HUES6 (cell line): ENCODE results near the gene FSD2.

Experiments used
- H3K27ac ChIP-seq: 2 replicates; pipeline ENCODE4 v1.7.0; 2013; ENCODE audit warnings: low read depth, mild to moderate bottlenecking, low read length, inconsistent platforms
- H3K27me3 ChIP-seq: 2 replicates; pipeline ENCODE4 v1.6.1; 2013; ENCODE audit warnings: low read length; ENCODE audit not compliant: control insufficient read depth, insufficient read depth
- H3K36me3 ChIP-seq: 2 replicates; pipeline ENCODE4 v1.6.1; 2013; ENCODE audit warnings: low read length; ENCODE audit not compliant: control insufficient read depth, insufficient read depth
- H3K4me1 ChIP-seq: 2 replicates; pipeline ENCODE4 v1.6.1; 2013; ENCODE audit warnings: low read length; ENCODE audit not compliant: control insufficient read depth, insufficient read depth
- H3K4me3 ChIP-seq: 2 replicates; pipeline ENCODE4 v1.5.1; 2013; ENCODE audit warnings: low read depth, low read length
- H3K9ac ChIP-seq: one replicate; pipeline ENCODE4 v1.6.1; 2013; ENCODE audit warnings: mild to moderate bottlenecking, low read length
- H3K9me3 ChIP-seq: 2 replicates; pipeline ENCODE4 v1.6.1; 2013; ENCODE audit warnings: low read depth, low read length; ENCODE audit not compliant: control insufficient read depth, insufficient read depth

The FSD2 gene

GRCh38 chr15:82809308-82810060, 3.6 kb upstream of the FSD2 start, which contains the start of gene WHAMM:
Gene WHAMM (plus strand): TSS chr15:82809628. CDS start chr15:82809727, 99 bp downstream.
- no peaks in the 10 kb centered on the region for H3K9me3 ChIP-seq
- H3K27ac ChIP-seq: peak within 1 kb of the TSS; percentile 56; the same call in 1 of the 2 replicates
- peaks cover 8% of the 10 kb centered on the region for H3K36me3 ChIP-seq
- H3K4me3 ChIP-seq: peak within 1 kb of the TSS; percentile 99
- H3K4me1 ChIP-seq: peaks cover 3% of the 10 kb centered on the region; the same call in 1 of the 2 replicates
- no peaks in the 10 kb centered on the region for H3K27me3 ChIP-seq
- peak within 1 kb of the TSS; percentile 82 for H3K9ac ChIP-seq

DNA sequence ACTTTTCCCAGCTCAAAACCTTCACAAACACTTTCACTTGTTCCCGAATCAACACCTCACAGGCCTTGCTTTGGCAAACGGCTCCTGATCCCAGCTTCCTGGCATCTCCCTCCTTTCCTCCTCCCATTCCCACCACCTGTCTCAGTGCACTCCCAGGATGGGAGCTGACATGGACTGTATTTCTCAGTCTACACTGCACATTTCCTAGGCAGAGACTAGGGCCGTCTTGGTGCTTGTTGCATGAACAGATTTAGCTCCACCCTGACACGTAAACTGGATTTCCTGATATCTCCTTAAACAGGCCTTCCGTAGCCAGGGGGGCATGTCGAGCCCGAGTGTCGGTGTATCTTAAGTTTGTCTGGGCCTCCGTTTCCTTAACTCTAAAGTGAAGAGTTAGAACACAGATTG, 2.8 kb upstream of the FSD2 start:
- Histone ChIP-seq H3K4me3 (0 out of 2 replicates have a peak overlapping the region, but pooled peaks have one; percentile 99), H3K4me1 (peaks cover 3% of the 10 kb centered on the region; the same call in 1 of the 2 replicates), H3K36me3 (0 out of 2 replicates have a peak, but pooled peaks cover 2% of the 10 kb centered on the region), H3K27me3 (no peaks in the 10 kb centered on the region), H3K9ac (no peak overlapping the region), H3K27ac (no peak overlapping the region), H3K9me3 (no peaks in the 10 kb centered on the region)

GRCh38 chr15:82807920-82808633, 2.2 kb upstream of the FSD2 start:
- peaks cover 3% of the 10 kb centered on the region; the same call in 1 of the 2 replicates for H3K4me1 ChIP-seq
- no peaks in the 10 kb centered on the region for H3K36me3 ChIP-seq
- H3K9me3 ChIP-seq: no peaks in the 10 kb centered on the region
- H3K27me3 ChIP-seq: peaks cover 3% of the 10 kb centered on the region; the same call in 1 of the 2 replicates
- H3K9ac ChIP-seq: no peak overlapping the region
- no peak overlapping the region for H3K4me3 ChIP-seq
- no peak overlapping the region for H3K27ac ChIP-seq

DNA sequence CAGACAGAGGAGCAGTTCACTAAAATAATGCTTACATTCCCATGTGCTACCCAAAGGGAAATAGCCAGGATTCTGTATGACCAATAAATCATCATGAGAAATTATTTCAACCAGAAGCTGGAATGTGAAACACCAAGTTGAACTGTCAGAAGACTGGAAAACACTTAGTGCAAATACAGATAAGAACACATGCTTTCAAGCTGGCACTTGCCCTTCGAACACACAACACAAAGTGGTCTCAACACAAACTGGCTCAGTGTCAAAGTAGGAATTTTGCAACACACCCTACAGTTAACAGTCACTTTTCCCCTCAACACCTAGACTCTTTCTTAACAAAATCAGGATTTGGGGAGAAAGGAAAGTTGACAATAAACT, 1.3 kb downstream of the FSD2 start:
- H3K27ac ChIP-seq: no peak overlapping the region

GRCh38 chr15:82803793-82804574, 1.9 kb downstream of the FSD2 start:
- Histone ChIP-seq H3K4me1 (peaks cover under 1% of the 10 kb centered on the region; the same call in 1 of the 2 replicates), H3K9ac (no peak overlapping the region), H3K4me3 (no peak overlapping the region), H3K36me3 (no peaks in the 10 kb centered on the region), H3K27ac (no peak overlapping the region), H3K9me3 (no peaks in the 10 kb centered on the region), H3K27me3 (peaks cover 31% of the 10 kb centered on the region)

More for the DNA sequence above, 1.3 kb downstream of the FSD2 start:
- H3K4me1 ChIP-seq: peaks cover 3% of the 10 kb centered on the region; the same call in 1 of the 2 replicates
- H3K27me3 ChIP-seq: peaks cover 31% of the 10 kb centered on the region
- no peak overlapping the region for H3K9ac ChIP-seq
- H3K4me3 ChIP-seq: no peak overlapping the region
- H3K9me3 ChIP-seq: no peaks in the 10 kb centered on the region
- no peaks in the 10 kb centered on the region for H3K36me3 ChIP-seq

DNA sequence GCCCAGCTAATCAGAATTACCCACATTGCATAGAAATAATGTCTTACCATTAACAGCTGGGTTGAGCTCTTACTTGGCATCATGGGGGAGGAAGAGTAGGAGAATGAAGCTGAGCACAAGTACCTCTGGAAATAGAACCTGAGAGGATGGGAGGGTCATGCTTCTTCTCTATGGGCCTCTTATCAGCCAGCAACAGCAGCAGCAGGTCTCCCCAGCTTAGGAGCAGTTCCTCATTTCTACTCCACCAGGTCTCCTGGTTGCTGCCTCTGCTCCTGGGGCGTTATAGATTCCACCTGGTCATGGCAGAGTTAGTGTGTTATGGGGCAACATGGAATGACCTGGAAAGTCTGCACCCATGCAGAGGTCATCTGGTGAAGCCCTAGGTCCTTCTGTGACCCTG, 3.4 kb downstream of the FSD2 start:
- H3K27ac ChIP-seq: no peak overlapping the region
- peaks cover 31% of the 10 kb centered on the region for H3K27me3 ChIP-seq
- no peaks in the 10 kb centered on the region for H3K9me3 ChIP-seq
- H3K4me3 ChIP-seq: no peak overlapping the region
- no peak overlapping the region for H3K9ac ChIP-seq
- H3K4me1 ChIP-seq: no peaks in the 10 kb centered on the region
- no peaks in the 10 kb centered on the region for H3K36me3 ChIP-seq

DNA sequence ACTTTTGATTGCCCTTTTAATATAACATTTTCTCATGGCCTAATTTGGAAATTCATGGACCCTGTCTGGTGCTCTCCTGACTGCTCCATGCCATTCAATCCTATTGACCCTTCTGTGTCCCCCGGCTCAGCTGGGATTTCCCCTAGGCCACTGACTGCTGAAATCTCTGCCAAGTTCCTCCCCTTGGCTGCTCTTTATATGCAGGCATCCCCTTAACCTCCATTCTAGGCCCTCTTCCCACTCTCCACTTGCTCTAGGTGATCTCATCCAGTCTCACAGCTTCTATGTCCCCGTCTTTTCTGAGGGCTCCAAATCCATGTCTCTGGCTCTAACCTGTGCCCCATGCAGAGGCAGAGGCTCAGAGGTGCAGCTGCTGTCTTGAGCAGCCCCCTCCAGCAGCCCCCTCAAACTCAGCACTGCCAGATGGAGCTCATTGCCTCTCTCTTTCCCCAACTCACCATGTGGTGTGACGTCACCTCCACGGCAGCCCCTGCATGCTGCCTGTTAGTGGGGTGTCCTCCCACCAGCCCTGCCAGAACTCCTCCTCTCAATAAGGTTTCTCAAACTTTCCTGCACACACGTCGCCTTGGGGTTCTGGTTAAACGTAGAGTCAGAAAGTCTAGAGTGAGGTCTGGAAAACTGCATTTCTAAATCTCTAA, 6.6 kb downstream of the FSD2 start:
- Histone ChIP-seq H3K4me3 (no peak overlapping the region), H3K36me3 (no peaks in the 10 kb centered on the region), H3K4me1 (no peaks in the 10 kb centered on the region), H3K27me3 (peaks cover 34% of the 10 kb centered on the region), H3K9ac (no peak overlapping the region), H3K9me3 (no peaks in the 10 kb centered on the region), H3K27ac (no peak overlapping the region)

DNA sequence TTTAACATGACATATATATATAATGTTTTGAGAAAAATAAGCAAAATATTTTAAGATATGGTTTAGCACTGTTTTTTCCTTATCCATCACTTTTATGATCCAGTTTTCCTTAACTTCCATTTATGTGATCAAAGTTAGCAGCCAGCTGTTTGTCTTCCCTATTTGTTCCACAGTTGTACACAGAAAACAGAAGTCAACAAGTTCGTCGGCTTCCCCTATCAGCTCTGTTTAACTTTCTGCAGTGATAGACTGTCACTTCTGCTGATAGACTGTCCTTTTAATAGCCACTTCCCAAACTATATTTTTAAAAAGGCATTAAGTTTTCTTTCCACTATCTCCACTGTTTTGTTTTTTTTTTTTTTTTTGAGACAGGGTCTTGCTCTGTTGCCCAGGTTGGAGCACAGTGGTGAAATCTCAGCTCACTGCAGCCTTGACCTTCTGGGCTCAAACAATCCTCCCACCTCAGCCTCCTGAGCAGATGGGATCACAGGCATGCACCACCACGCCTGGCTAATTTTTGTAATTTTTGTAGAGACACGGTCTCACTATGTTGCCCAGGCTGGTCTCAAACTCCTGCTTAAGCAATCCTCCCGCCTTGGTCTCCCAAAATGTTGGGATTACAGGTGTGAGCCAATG, 7.2 kb downstream of the FSD2 start:
- H3K27me3 ChIP-seq: peaks cover 34% of the 10 kb centered on the region
- H3K9me3 ChIP-seq: no peaks in the 10 kb centered on the region
- H3K27ac ChIP-seq: no peak overlapping the region

DNA sequence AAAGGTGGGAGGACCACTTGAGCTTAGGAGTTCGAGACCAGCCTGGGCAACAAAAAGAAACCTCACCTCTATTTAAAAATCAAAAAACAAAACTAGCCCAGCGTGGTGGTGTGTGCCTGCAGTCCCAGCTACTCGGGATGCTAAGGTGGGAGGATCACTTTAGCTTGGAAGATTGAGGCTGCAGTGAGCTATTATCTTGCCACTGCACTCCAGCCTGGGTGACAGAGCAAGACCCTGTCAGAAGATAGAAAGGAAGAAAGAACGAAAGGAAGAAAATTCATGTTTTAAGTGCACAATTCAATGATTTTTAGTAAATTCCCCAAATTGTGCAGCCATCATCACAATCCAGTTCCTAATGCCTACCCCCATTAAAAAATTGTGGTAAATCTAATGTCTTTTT, 7.8 kb downstream of the FSD2 start:
- Histone ChIP-seq H3K36me3 (no peaks in the 10 kb centered on the region), H3K27me3 (peaks cover 31% of the 10 kb centered on the region), H3K9ac (no peak overlapping the region), H3K4me1 (no peaks in the 10 kb centered on the region), H3K4me3 (no peak overlapping the region), H3K27ac (no peak overlapping the region), H3K9me3 (no peaks in the 10 kb centered on the region)

More for the DNA sequence above, 7.2 kb downstream of the FSD2 start:
- no peak overlapping the region for H3K9ac ChIP-seq
- no peaks in the 10 kb centered on the region for H3K36me3 ChIP-seq
- H3K4me3 ChIP-seq: no peak overlapping the region
- H3K4me1 ChIP-seq: no peaks in the 10 kb centered on the region

GRCh38 chr15:82793737-82794136, 12.1 kb downstream of the FSD2 start:
- Histone ChIP-seq H3K9me3 (no peaks in the 10 kb centered on the region), H3K36me3 (no peaks in the 10 kb centered on the region), H3K4me1 (no peaks in the 10 kb centered on the region), H3K9ac (no peak overlapping the region), H3K4me3 (no peak overlapping the region), H3K27ac (no peak overlapping the region), H3K27me3 (peaks cover 3% of the 10 kb centered on the region; the same call in 1 of the 2 replicates)
